Mammary epithelial cell (primary cell): ENCODE results near the gene HTR1E.

Experiments
- CTCF ChIP-seq, 2 donors: IDR thresholded peaks in 1 of 2; conservative IDR thresholded peaks in 1 of 2; 2 replicates each; pipeline ENCODE4 v1.5.1; 2011 to 2012; ENCODE audit warnings: inconsistent platforms in 2 of 2, low read length in 2 of 2, mild to moderate bottlenecking in 2 of 2, control low read depth in 1 of 2, low read depth in 1 of 2; ENCODE audit not compliant: insufficient read depth in 1 of 2; ENCODE audit errors: extremely low read depth in 1 of 2
- EZH2 ChIP-seq: IDR thresholded peaks from 2 replicates; pipeline ENCODE4 v1.6.1; 2012; ENCODE audit warnings: low read length, inconsistent platforms, borderline replicate concordance

- TF ChIP-seq EZH2 = no peak
- TF ChIP-seq CTCF (conservative IDR thresholded peaks at IDR 0.05 in 1 of 2, IDR thresholded peaks at IDR 0.05 in 1 of 2; ENCODE audit: extremely low read depth in 1 of 2, insufficient read depth in 1 of 2, low read depth in 1 of 2, low read length in 2 of 2) = no peak
Measured at GRCh38 chr6:86978251-86978650, 40.9 kb downstream of the HTR1E start.
